Endothelial cell of umbilical vein (primary cell): Measurements from ENCODE around the gene MAP4K5. TPM values are rescaled to one million over a fixed set of nuclear protein-coding genes. Genes with fewer than 3 reads are reported as not detected.
A peak's percentile ranks its signal among the peaks of the same experiment; 100 is the strongest.

Experiments used
- BruUV-seq: library from RNA; stranded (reverse); fragments of 400-500 nt; replicated peaks from 2 replicates; lab custom pipeline; 2021; lab: Mats Ljungman, UMichigan
- CTCF ChIA-PET: fragments of 300-600, 350-600 bp; sonication (Branson Sonifier 250); formaldehyde crosslinking; loops from one replicate; lab custom pipeline; 2021; ENCODE audit warnings: antibody characterized with exemption, inconsistent platforms; lab: Charles Lee
- POLR2A ChIA-PET: fragments of 300-600, 350-600 bp; sonication (Branson Sonifier 250); formaldehyde crosslinking; loops from one replicate; lab custom pipeline; 2021; ENCODE audit warnings: antibody characterized with exemption, inconsistent platforms; lab: Charles Lee
- DNase-seq: peaks from one replicate; pipeline ENCODE4 v3.0.0-alpha.2; 2011; ENCODE audit warnings: low read depth, low spot score
- FAIRE-seq: peaks from 2 replicates; lab custom pipeline; 2011; peaks lifted over from hg19 to GRCh38; lab: Jason Lieb, UNC
- H2AFZ ChIP-seq: 2 replicates; pipeline ENCODE4 v1.6.0; 2012; ENCODE audit warnings: low read depth, low read length, control low read depth, inconsistent platforms
- H3K27ac ChIP-seq: 2 replicates; pipeline ENCODE4 v1.5.1; 2011; ENCODE audit warnings: low read depth, mild to moderate bottlenecking, control low read depth, low read length, moderate library complexity; ENCODE audit not compliant: insufficient read depth
- H3K27me3 ChIP-seq, 2 experiments: 2 replicates each; pipeline versions ENCODE4 v1.6.0 to v1.6.1; 2011; ENCODE audit warnings: low read length in 2 of 2, mixed read lengths in 1 of 2; ENCODE audit not compliant: control insufficient read depth in 2 of 2, insufficient read depth in 2 of 2
- H3K36me3 ChIP-seq, 2 experiments: 2 replicates in 1 of 2; 3 replicates in 1 of 2; pipeline ENCODE4 v1.5.1; 2011; ENCODE audit warnings: low read length in 2 of 2, mild to moderate bottlenecking in 1 of 2, moderate library complexity in 1 of 2; ENCODE audit not compliant: control insufficient read depth in 2 of 2, insufficient read depth in 2 of 2; ENCODE audit errors: extremely low read depth in 1 of 2
- H3K4me1 ChIP-seq: 3 replicates; pipeline ENCODE4 v1.5.1; 2011; ENCODE audit warnings: mild to moderate bottlenecking, low read length; ENCODE audit not compliant: control insufficient read depth, insufficient read depth; ENCODE audit errors: extremely low read depth
- H3K4me2 ChIP-seq: 2 replicates; pipeline ENCODE4 v1.6.1; 2011; ENCODE audit warnings: low read length, control low read depth, mixed read lengths; ENCODE audit not compliant: insufficient read depth
- H3K4me3 ChIP-seq, 3 experiments: fragments of 200-600 bp in 1 of 3; sonication (generic), shearing (Covaris generic) in 1 of 3; replicated peaks in 1 of 3; 2 replicates each; pipeline ENCODE4 v1.5.1; 2011 to 2016; ENCODE audit warnings: control low read depth in 3 of 3, low read length in 3 of 3, mild to moderate bottlenecking in 2 of 3, inconsistent platforms in 1 of 3, low read depth in 1 of 3, moderate library complexity in 1 of 3; ENCODE audit not compliant: insufficient read depth in 1 of 3
- H3K79me2 ChIP-seq: 2 replicates; pipeline ENCODE4 v1.6.0; 2012; ENCODE audit warnings: low read length, inconsistent platforms; ENCODE audit not compliant: control insufficient read depth, insufficient read depth
- H3K9ac ChIP-seq: replicated peaks from 2 replicates; pipeline ENCODE3; 2011; ENCODE audit warnings: low read length, control low read depth; ENCODE audit not compliant: insufficient read depth; ENCODE audit errors: extremely low read depth
- H3K9me1 ChIP-seq: replicated peaks from 3 replicates; pipeline ENCODE4 v1.6.0; 2011; ENCODE audit warnings: mild to moderate bottlenecking, low read length; ENCODE audit not compliant: control insufficient read depth, insufficient read depth; ENCODE audit errors: extremely low read depth
- H3K9me3 ChIP-seq: replicated peaks from 2 replicates; pipeline ENCODE4 v1.5.1; 2012; ENCODE audit warnings: low read length, inconsistent platforms; ENCODE audit not compliant: control insufficient read depth, insufficient read depth
- H4K20me1 ChIP-seq: replicated peaks from 2 replicates; pipeline ENCODE3; 2011; ENCODE audit warnings: mild to moderate bottlenecking, low read length; ENCODE audit not compliant: control insufficient read depth, insufficient read depth; ENCODE audit errors: extremely low read depth
- FOS ChIP-seq: IDR thresholded peaks from 2 replicates; pipeline ENCODE4 v1.6.1; 2011; ENCODE audit warnings: mild to moderate bottlenecking, low read length, moderate library complexity, borderline replicate concordance; ENCODE audit not compliant: insufficient read depth
- GATA2 ChIP-seq: IDR thresholded peaks from 2 replicates; pipeline ENCODE4 v1.7.0; 2011; ENCODE audit warnings: low read depth, mild to moderate bottlenecking, moderate library complexity, mixed read lengths, low read length; ENCODE audit not compliant: insufficient read length, insufficient read depth
- MYC ChIP-seq: IDR thresholded peaks from one replicate; pipeline ENCODE4 v1.6.1; 2011; ENCODE audit warnings: mild to moderate bottlenecking, low read depth, low read length
- POLR2A ChIP-seq: IDR thresholded peaks from 2 replicates; pipeline ENCODE4 v1.6.1; 2012; ENCODE audit warnings: low read depth, mild to moderate bottlenecking, control low read depth, low read length
- dilution Hi-C: fragments of 300-500 bp; cut with MboI; formaldehyde crosslinking; loops from one replicate; pipeline ENCODE4 v1.15.0; 2019; ENCODE audit warnings: low sequenced_read_pairs; ENCODE audit not compliant: extremely low pct_ligation_motif_present
- intact Hi-C: fragments of 100-400 bp; cut with micrococcal nuclease; formaldehyde crosslinking; loops from one replicate; pipeline ENCODE4 v1.10.0; 2022
- polyA plus RNA-seq, 4 experiments: library from polyadenylated mRNA; depleted of rRNA in 3 of 4; stranded (reverse) in 3 of 4; unstranded in 1 of 4; fragments of >200 nt; gene quantifications; 2 replicates each; pipeline versions ENCODE4 v1.2.1 to v1.2.3, GENCODE V29; 2011 to 2012; ENCODE audit warnings: missing spikeins in 1 of 4
- total RNA-seq: library from RNA; stranded (reverse); gene quantifications from 2 replicates; pipeline ENCODE4 v1.2.3, GENCODE V29; 2021
- TF ChIP-seq, protein P1 (sequence below), 2 donors: IDR thresholded peaks; 1 replicate in 1 of 2; 2 replicates in 1 of 2; pipeline ENCODE4 v1.5.1; 2011; ENCODE audit warnings: low read length in 2 of 2, mild to moderate bottlenecking in 2 of 2, moderate library complexity in 2 of 2, control low read depth in 1 of 2, inconsistent platforms in 1 of 2, low read depth in 1 of 2; ENCODE audit not compliant: insufficient read depth in 1 of 2; ENCODE audit errors: extremely low read depth in 1 of 2

The MAP4K5 gene
- total and polyA plus RNA-seq, 2 donors (not counting 3 experiments of a cell fraction or from before 2014, with no cell fraction given), result 17.4 to 73.7 TPM

DNA sequence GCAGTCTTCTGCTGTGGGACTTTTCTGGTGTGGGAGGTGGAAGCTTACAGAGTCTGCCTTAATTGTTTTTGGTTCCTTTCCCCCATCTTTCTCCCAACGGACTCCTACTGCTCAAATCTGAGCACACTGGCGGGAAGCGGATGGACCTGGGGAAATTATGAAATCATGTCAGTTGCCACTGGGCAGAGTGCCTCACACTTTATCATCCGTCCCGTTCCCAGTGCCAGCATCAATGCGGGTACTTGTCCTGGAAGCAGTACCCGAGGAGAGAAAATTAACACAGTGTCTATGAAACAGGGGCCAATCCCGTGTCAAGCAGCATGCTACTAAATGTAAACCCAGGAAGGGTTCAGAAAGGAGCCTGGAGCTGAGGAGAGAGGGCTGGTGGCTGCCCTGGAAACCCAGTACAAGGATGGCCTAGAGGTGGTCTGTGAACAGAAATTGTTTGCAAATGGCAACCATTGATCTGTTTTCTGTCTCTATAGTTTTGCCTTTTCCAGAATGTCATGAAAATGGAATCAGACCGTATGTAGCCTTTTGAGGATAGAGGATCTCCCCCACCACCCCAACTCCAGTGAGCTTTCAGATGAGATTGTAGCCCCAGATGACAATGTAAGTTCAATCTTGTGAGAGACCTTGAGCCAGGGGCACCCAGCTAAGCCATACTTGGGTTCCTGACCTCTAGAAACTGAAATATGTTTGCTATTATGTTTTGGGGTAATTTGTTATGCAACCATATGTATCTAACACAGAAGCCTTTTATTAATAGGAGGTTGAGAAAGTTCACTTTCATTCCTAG lies 134.8 kb downstream of the MAP4K5 start:
- peak overlapping the region; percentile 69 for H3K9ac ChIP-seq
- DNase-seq (no peak), FAIRE-seq (no peak)
- H3K36me3 ChIP-seq, result no peaks in the 10 kb centered on the region
- peak overlapping the region in 2 of 3 experiments; percentile 72 to 88 for H3K4me3 ChIP-seq
- CTCF ChIA-PET, result interaction anchor here (1.2 to 2.3 kb wide), 3 partner anchors 47 to 78 kb away, joined by 5 to 33 read pairs (median 5); no protein-coding TSS in a partner anchor
- TF ChIP-seq GATA2 (no peak), FOS (no peak), POLR2A (no peak), MYC (no peak)
- TF ChIP-seq, protein P1, sequence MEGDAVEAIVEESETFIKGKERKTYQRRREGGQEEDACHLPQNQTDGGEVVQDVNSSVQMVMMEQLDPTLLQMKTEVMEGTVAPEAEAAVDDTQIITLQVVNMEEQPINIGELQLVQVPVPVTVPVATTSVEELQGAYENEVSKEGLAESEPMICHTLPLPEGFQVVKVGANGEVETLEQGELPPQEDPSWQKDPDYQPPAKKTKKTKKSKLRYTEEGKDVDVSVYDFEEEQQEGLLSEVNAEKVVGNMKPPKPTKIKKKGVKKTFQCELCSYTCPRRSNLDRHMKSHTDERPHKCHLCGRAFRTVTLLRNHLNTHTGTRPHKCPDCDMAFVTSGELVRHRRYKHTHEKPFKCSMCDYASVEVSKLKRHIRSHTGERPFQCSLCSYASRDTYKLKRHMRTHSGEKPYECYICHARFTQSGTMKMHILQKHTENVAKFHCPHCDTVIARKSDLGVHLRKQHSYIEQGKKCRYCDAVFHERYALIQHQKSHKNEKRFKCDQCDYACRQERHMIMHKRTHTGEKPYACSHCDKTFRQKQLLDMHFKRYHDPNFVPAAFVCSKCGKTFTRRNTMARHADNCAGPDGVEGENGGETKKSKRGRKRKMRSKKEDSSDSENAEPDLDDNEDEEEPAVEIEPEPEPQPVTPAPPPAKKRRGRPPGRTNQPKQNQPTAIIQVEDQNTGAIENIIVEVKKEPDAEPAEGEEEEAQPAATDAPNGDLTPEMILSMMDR (IDR thresholded peaks at IDR 0.05; ENCODE audit: extremely low read depth in 1 of 2, insufficient read depth in 1 of 2, low read depth in 1 of 2, low read length in 2 of 2), result no peak
- H4K20me1 ChIP-seq, result no peaks in the 10 kb centered on the region
- peaks cover 15% of the 10 kb centered on the region for H3K4me1 ChIP-seq
- H3K9me3 ChIP-seq, result no peaks in the 10 kb centered on the region
- no peaks in the 10 kb centered on the region for H3K9me1 ChIP-seq
- dilution Hi-C loops, result no loop called here
- H3K27me3 ChIP-seq, result no peaks in the 10 kb centered on the region
- intact Hi-C loops, result loop anchor here (1.0 to 5.0 kb wide), 2 partner anchors 45 to 135 kb away; partner anchors contain the start of gene MAP4K5
- no peak overlapping the region for H3K27ac ChIP-seq
- H3K4me2 ChIP-seq, result peak overlapping the region; percentile 100
- POLR2A ChIA-PET, result interaction anchor here (1.2 to 1.4 kb wide), 2 partner anchors 34 to 85 kb away, joined by 3 to 5 read pairs; partner anchors contain the start of genes DMAC2L and L2HGDH
- H3K79me2 ChIP-seq, result no peaks in the 10 kb centered on the region
- peak overlapping the region; percentile 92 for H2AFZ ChIP-seq
- no TSS peak for BruUV-seq
